PC-3 (cell line): ENCODE results near the gene HOXD1. TPM values are rescaled to one million over a fixed set of nuclear protein-coding genes. Genes with fewer than 3 reads are reported as not detected.

Experiments used
- ATAC-seq: fragments of 200-7000 bp; cut with Tn5 transposase; 2 replicates; pipeline ENCODE4 v1.9.1; 2020; ENCODE audit warnings: mild to moderate bottlenecking, moderate library complexity
- BruUV-seq: library from RNA; stranded (reverse); fragments of 400-500 nt; replicated peaks from 2 replicates; lab custom pipeline; 2021; lab: Mats Ljungman, UMichigan
- CTCF ChIA-PET: fragments of 300-600 bp; sonication (Branson Sonifier 250); formaldehyde crosslinking; loops from one replicate; lab custom pipeline; 2022; ENCODE audit warnings: antibody characterized with exemption; lab: Charles Lee
- POLR2A ChIA-PET: fragments of 300-600 bp; sonication (Branson Sonifier 250); formaldehyde crosslinking; loops from one replicate; lab custom pipeline; 2022; ENCODE audit warnings: antibody characterized with exemption; ENCODE audit not compliant: unreplicated experiment; lab: Charles Lee
- DNase-seq: peaks from one replicate; pipeline ENCODE4 v3.0.0-alpha.2; 2015
- H2AFZ ChIP-seq: fragments of 300-600 bp; sonication (generic); 2 replicates; pipeline ENCODE4 v1.6.0; 2016; ENCODE audit warnings: antibody characterized with exemption, low read length
- H3F3A ChIP-seq: fragments of 300-600 bp; sonication (generic); one replicate; pipeline ENCODE4 v1.6.0; 2017; ENCODE audit warnings: antibody characterized with exemption, low read length, control low read depth, mild to moderate bottlenecking; ENCODE audit not compliant: unreplicated experiment
- H3K27ac ChIP-seq: fragments of 300-600 bp; sonication (generic); 2 replicates; pipeline ENCODE4 v1.5.1; 2016; ENCODE audit warnings: mild to moderate bottlenecking, low read length
- H3K27me3 ChIP-seq: fragments of 300-600 bp; sonication (generic); 2 replicates; pipeline ENCODE4 v1.6.1; 2016; ENCODE audit warnings: low read length, mixed read lengths
- H3K36me3 ChIP-seq: fragments of 300-600 bp; sonication (generic); 2 replicates; pipeline ENCODE4 v1.6.1; 2016; ENCODE audit warnings: low read depth, mixed run types, low read length, mixed read lengths
- H3K4me1 ChIP-seq: fragments of 300-600 bp; sonication (generic); 2 replicates; pipeline ENCODE4 v1.5.1; 2016; ENCODE audit warnings: low read length; ENCODE audit not compliant: insufficient read depth
- H3K4me2 ChIP-seq: fragments of 300-600 bp; sonication (generic); 2 replicates; pipeline ENCODE4 v1.6.0; 2016; ENCODE audit warnings: low read length
- H3K4me3 ChIP-seq: fragments of 300-600 bp; sonication (generic); 2 replicates; pipeline ENCODE4 v1.5.1; 2016; ENCODE audit warnings: mild to moderate bottlenecking, low read length, mixed read lengths
- H3K79me2 ChIP-seq: fragments of 300-600 bp; sonication (generic); 2 replicates; pipeline ENCODE4 v1.6.1; 2017; ENCODE audit warnings: low read length, mixed read lengths
- H3K9ac ChIP-seq: fragments of 300-600 bp; sonication (generic); 2 replicates; pipeline ENCODE4 v1.6.0; 2016; ENCODE audit warnings: mild to moderate bottlenecking, low read length
- H3K9me2 ChIP-seq: fragments of 300-600 bp; sonication (generic); replicated peaks from 2 replicates; pipeline ENCODE4 v1.6.1; 2016; ENCODE audit warnings: mixed run types, low read length, mixed read lengths
- H3K9me3 ChIP-seq: fragments of 300-600 bp; sonication (generic); 2 replicates; pipeline ENCODE4 v1.6.1; 2016; ENCODE audit warnings: low read length, mixed read lengths
- H4K20me1 ChIP-seq: fragments of 300-600 bp; sonication (generic); 2 replicates; pipeline ENCODE4 v1.6.1; 2016; ENCODE audit warnings: low read length, mixed read lengths
- EZH2 ChIP-seq: fragments of 300-600 bp; sonication (generic); IDR thresholded peaks from one replicate; pipeline ENCODE4 v1.6.1; 2017; ENCODE audit warnings: antibody characterized with exemption, mild to moderate bottlenecking, low read length; ENCODE audit not compliant: unreplicated experiment
- EZH2phosphoT487 ChIP-seq: fragments of 300-600 bp; sonication (generic); IDR thresholded peaks from 2 replicates; pipeline ENCODE4 v1.6.1; 2018; ENCODE audit warnings: mild to moderate bottlenecking, antibody characterized with exemption, low read length, borderline replicate concordance
- intact Hi-C: fragments of 100-400 bp; cut with micrococcal nuclease; formaldehyde crosslinking; loops from 2 replicates; pipeline ENCODE4 v1.9.0; 2023
- total RNA-seq: library from RNA; depleted of rRNA; stranded (reverse); fragments of >200 nt; gene quantifications from 2 replicates; pipeline ENCODE4 v1.2.3, GENCODE V29; 2014
- TF ChIP-seq, protein P1 (sequence below): fragments of 300-600 bp; sonication (generic); conservative IDR thresholded peaks from 2 replicates; pipeline ENCODE4 v1.5.1; 2017; ENCODE audit warnings: antibody characterized with exemption, low read depth, mild to moderate bottlenecking, low read length

HOXD1 gene
- total RNA-seq, 1 experiment from 2014 or later, result not detected

DNA sequence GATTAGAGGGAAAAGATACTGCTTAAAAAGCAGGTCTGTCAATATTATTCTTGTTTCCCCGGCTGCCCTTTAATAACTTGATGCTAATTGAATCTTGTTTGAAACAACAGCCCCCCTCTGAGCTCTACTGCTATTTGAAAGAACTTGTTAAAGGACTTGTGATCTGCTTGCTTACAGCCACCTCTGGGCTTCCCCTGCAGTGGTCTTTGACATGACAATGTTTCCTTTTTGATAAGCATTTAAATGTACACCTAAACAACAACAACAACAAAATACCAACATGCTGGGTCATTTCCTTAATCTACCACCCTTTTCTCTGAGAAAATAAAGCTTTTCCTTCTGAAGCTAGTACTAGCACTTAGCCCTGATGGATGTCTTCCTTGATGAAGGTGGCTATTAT, 3.9 kb downstream of the HOXD1 start:
- Histone ChIP-seq H3K4me2 (no peak overlapping the region), H3K27ac (no peak overlapping the region), H3F3A (no peaks in the 10 kb centered on the region), H3K9ac (no peak overlapping the region), H4K20me1 (no peaks in the 10 kb centered on the region), H2AFZ (no peak overlapping the region), H3K4me1 (no peaks in the 10 kb centered on the region), H3K36me3 (no peaks in the 10 kb centered on the region), H3K27me3 (peaks cover 28% of the 10 kb centered on the region), H3K4me3 (no peak overlapping the region), H3K9me3 (no peaks in the 10 kb centered on the region), H3K79me2 (no peaks in the 10 kb centered on the region), H3K9me2 (no peaks in the 10 kb centered on the region)
- ChIA-PET CTCF (no interaction called here), POLR2A (no interaction called here)
- BruUV-seq, result no TSS peak
- intact Hi-C loops, result no loop called here
- no peak for ATAC-seq
- DNase-seq, result no peak
- TF ChIP-seq, protein P1, sequence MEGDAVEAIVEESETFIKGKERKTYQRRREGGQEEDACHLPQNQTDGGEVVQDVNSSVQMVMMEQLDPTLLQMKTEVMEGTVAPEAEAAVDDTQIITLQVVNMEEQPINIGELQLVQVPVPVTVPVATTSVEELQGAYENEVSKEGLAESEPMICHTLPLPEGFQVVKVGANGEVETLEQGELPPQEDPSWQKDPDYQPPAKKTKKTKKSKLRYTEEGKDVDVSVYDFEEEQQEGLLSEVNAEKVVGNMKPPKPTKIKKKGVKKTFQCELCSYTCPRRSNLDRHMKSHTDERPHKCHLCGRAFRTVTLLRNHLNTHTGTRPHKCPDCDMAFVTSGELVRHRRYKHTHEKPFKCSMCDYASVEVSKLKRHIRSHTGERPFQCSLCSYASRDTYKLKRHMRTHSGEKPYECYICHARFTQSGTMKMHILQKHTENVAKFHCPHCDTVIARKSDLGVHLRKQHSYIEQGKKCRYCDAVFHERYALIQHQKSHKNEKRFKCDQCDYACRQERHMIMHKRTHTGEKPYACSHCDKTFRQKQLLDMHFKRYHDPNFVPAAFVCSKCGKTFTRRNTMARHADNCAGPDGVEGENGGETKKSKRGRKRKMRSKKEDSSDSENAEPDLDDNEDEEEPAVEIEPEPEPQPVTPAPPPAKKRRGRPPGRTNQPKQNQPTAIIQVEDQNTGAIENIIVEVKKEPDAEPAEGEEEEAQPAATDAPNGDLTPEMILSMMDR, result no peak
- TF ChIP-seq EZH2 (no peak), EZH2phosphoT487 (no peak)

DNA sequence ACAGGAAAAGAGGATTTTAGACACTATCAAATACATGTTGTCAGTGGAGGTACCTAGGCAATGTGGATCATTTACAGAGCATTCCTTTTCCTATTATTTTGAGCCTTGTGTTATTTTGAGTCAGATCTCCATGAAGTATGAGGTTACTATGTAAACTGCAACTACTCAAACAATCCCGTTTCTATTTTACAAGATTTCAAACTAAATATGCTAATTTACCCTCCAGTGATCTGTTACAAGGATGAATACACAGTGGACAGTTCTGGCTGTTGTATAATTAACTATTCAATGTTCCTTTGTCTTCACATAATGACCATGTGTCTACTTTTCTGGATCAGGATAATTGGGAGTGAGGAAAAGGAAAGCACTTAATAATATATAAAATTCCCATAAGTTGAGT, 4.6 kb downstream of the HOXD1 start:
- no peak overlapping the region for H3K4me2 ChIP-seq
- no peaks in the 10 kb centered on the region for H3K9me3 ChIP-seq
- TF ChIP-seq, protein P1, result no peak
- TF ChIP-seq EZH2 (no peak), EZH2phosphoT487 (no peak)
- H3K4me3 ChIP-seq, result no peak overlapping the region
- ATAC-seq (peak; percentile 70), DNase-seq (no peak)
- POLR2A ChIA-PET, result no interaction called here
- H2AFZ ChIP-seq, result no peak overlapping the region
- no TSS peak for BruUV-seq
- H3K27me3 ChIP-seq, result peaks cover 28% of the 10 kb centered on the region
- no peaks in the 10 kb centered on the region for H3K4me1 ChIP-seq
- no peaks in the 10 kb centered on the region for H3K79me2 ChIP-seq
- no peak overlapping the region for H3K27ac ChIP-seq
- no peaks in the 10 kb centered on the region for H3K9me2 ChIP-seq
- H3F3A ChIP-seq, result no peaks in the 10 kb centered on the region
- H4K20me1 ChIP-seq, result no peaks in the 10 kb centered on the region
- H3K9ac ChIP-seq, result no peak overlapping the region
- intact Hi-C loops, result no loop called here
- no peaks in the 10 kb centered on the region for H3K36me3 ChIP-seq
- CTCF ChIA-PET, result no interaction called here

DNA sequence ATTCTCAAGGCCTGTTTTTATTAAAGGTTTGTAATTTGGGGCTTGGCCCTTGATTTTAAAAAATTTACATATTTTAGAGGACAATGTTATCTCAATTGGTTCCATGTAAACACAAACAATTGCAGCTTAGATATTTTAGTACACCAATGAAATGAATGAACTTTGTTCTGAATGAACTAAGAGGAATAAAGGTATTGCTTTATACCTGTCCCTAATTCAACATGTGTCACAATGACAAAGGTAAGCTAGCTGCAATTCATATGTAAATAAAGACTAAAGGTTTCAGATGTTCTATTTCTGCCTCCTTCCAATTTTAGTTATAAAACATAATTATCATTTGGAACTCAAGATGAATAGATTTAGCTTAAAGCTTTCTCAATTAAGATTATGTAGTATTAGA, 11.4 kb downstream of the HOXD1 start:
- intact Hi-C loops, result no loop called here

More for the DNA sequence above, 11.4 kb downstream of the HOXD1 start:
- no peaks in the 10 kb centered on the region for H3K9me3 ChIP-seq
- no peak overlapping the region for H3K4me3 ChIP-seq
- no peak overlapping the region for H3K9ac ChIP-seq
- H4K20me1 ChIP-seq, result no peaks in the 10 kb centered on the region
- ChIA-PET CTCF (no interaction called here), POLR2A (no interaction called here)
- no peaks in the 10 kb centered on the region for H3F3A ChIP-seq
- H3K9me2 ChIP-seq, result no peaks in the 10 kb centered on the region
- no peak overlapping the region for H3K4me2 ChIP-seq
- no peak overlapping the region for H2AFZ ChIP-seq
- H3K27me3 ChIP-seq, result no peaks in the 10 kb centered on the region
- H3K27ac ChIP-seq, result no peak overlapping the region
- H3K79me2 ChIP-seq, result no peaks in the 10 kb centered on the region
- DNase-seq, result no peak
- TF ChIP-seq EZH2, result no peak
- TF ChIP-seq, protein P1, result no peak
- TF ChIP-seq EZH2phosphoT487, result no peak
- peaks cover 8% of the 10 kb centered on the region; the same call in 1 of the 2 replicates for H3K4me1 ChIP-seq
- no peaks in the 10 kb centered on the region for H3K36me3 ChIP-seq
- no peak for ATAC-seq
- no TSS peak for BruUV-seq
